HG03571 (cell line): ENCODE data around the gene MRPL4.

Source experiments
- ATAC-seq: cut with Tn5 transposase; IDR thresholded peaks from one replicate; pipeline ENCODE4 v1.9.1; 2021; ENCODE audit not compliant: unreplicated experiment

Gene MRPL4

DNA sequence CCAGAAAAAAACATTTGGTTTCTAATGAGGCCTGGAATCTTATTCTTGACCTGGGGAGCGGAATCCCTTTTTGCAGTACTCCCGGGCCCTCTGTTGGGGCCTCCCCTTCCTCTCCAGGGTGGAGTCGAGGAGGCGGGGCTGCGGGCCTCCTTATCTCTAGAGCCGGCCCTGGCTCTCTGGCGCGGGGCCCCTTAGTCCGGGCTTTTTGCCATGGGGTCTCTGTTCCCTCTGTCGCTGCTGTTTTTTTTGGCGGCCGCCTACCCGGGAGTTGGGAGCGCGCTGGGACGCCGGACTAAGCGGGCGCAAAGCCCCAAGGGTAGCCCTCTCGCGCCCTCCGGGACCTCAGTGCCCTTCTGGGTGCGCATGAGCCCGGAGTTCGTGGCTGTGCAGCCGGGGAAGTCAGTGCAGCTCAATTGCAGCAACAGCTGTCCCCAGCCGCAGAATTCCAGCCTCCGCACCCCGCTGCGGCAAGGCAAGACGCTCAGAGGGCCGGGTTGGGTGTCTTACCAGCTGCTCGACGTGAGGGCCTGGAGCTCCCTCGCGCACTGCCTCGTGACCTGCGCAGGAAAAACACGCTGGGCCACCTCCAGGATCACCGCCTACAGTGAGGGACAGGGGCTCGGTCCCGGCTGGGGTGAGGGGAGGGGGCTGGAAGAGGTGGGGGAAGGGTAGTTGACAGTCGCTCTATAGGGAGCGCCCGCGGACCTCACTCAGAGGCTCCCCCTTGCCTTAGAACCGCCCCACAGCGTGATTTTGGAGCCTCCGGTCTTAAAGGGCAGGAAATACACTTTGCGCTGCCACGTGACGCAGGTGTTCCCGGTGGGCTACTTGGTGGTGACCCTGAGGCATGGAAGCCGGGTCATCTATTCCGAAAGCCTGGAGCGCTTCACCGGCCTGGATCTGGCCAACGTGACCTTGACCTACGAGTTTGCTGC, 35.1 kb downstream of the MRPL4 start, which contains the start of gene ICAM4:
TSS of gene ICAM4 (plus strand) at position 153 of the 935 bp plus-strand sequence. CDS start at position 211, 58 bp downstream.
- ATAC-seq: no peak

DNA sequence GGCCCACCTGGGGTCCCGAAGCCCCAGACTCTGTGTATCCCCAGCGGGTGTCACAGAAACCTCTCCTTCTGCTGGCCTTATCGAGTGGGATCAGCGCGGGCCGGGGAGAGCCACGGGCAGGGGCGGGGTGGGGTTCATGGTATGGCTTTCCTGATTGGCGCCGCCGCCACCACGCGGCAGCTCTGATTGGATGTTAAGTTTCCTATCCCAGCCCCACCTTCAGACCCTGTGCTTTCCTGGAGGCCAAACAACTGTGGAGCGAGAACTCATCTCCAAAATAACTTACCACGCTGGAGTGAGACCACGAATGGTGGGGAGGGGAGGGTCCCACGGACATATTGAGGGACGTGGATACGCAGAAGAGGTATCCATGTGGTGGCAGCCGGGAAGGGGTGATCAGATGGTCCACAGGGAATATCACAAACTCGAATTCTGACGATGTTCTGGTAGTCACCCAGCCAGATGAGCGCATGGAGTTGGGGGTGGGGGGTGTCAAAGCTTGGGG, 36.7 kb downstream of the MRPL4 start:
- no peak for ATAC-seq

DNA sequence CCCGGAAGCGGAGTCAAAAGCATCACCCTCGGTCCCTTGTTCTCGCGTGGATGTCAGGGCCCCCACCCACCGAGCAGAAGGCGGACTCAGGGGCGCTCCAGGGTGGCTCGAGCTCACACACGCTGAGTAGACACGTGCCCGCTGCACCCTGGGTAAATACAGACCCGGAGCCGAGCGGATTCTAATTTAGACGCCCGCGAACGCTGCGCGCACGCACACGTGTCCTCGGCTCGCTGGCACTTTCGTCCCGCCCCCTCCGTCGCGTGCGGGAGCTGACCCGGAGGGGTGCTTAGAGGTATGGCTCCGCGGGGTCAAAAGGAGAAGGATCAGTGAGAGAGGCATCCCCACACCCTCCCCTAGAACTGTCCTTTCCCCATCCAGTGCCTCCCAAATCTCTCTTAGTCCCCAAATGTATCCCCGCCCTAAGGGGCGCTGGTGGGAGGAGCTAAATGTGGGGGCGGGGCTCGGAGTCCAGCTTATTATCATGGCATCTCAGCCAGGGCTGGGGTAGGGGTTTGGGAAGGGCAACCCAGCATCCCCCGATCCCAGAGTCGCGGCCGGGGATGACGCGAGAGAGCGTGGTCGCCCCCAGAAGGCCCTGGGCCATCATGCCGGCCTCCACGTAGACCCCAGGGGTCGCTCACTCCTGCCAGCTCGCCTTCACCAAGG, 37.3 kb downstream of the MRPL4 start:
- ATAC-seq: no peak

DNA sequence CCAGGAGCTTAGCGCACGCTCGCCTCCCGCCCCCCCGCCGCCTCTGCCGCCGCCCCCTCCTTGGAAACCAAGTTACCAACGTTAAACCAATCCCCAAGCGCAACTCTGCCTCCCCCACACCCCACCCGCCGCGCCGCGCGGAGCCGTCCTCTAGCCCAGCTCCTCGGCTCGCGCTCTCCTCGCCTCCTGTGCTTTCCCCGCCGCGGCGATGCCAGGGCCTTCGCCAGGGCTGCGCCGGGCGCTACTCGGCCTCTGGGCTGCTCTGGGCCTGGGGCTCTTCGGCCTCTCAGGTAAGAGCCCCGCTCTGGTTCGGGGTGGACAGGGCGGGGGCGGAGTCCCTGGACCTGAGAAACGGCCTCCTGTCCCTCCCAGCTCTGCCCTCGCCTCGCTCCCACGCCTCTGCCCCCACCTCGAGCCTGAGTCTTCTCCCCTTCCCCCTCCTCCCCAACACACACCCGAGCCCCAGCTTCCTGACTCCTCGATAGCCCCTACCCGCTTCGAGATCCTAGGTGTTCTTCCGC, 37.9 kb downstream of the MRPL4 start, which contains the start of gene ICAM5:
TSS of gene ICAM5 (plus strand) at position 117 of the 521 bp plus-strand sequence. CDS start at position 209, 92 bp downstream.
- ATAC-seq: no peak

DNA sequence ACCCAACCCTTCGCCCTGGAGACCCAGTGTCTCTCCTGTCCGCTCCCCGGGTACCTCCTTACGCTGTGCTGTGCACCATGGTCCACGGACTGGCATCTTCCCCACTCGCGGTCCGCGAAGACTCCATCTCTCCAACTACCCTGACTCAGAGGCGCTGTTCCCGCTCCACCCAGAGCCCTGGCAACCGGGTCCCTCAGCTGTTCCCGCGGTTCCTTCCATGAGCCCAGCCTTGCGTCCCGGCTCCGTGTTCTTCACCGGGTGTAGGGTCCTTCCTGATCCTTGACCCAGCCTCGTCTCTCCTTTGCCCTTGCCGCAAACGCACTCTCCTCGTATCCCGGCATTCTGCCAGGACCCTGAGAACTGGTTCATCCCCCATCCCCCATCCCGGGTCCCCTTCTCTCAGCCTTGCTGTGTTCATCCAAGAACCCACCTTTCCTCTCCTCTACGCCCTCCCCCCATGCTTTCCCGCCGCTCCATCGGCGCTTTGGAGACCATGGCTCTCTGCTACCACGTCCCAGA, 38.4 kb downstream of the MRPL4 start:
- ATAC-seq: no peak

DNA sequence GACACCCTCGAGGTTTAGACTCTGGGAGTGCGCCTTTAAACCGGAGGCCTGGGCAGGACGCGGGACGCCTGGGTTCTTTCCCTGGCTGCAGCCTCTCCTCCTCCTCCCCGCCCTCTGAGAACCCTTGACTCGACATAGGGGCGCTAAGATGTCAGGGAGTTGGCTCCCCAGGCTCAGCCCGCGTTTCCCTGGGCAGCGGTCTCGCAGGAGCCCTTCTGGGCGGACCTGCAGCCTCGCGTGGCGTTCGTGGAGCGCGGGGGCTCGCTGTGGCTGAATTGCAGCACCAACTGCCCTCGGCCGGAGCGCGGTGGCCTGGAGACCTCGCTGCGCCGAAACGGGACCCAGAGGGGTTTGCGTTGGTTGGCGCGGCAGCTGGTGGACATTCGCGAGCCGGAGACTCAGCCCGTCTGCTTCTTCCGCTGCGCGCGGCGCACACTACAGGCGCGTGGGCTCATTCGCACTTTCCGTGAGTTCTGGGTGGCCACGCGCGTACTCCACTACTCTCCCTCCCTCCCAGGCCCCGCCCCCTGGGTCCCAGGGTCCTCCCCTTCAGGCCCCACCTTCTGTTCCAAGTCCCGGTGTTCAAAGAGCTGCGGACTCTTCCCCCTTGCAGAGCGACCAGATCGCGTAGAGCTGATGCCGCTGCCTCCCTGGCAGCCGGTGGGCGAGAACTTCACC, 39.0 kb downstream of the MRPL4 start:
- no peak for ATAC-seq

DNA sequence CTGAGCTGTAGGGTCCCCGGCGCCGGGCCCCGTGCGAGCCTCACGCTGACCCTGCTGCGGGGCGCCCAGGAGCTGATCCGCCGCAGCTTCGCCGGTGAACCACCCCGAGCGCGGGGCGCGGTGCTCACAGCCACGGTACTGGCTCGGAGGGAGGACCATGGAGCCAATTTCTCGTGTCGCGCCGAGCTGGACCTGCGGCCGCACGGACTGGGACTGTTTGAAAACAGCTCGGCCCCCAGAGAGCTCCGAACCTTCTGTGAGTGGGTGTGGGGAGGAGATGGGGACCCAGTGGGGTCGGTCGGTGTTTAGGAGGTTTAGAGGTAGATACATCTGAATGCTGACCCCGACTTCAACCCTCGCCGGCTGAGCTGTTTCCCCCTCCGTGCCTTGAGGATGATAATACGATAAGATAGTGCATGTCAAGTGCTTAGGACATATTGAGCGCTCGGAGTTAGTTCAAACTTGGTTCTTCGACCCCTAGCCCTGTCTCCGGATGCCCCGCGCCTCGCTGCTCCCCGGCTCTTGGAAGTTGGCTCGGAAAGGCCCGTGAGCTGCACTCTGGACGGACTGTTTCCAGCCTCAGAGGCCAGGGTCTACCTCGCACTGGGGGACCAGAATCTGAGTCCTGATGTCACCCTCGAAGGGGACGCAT, 39.7 kb downstream of the MRPL4 start:
- ATAC-seq: no peak

DNA sequence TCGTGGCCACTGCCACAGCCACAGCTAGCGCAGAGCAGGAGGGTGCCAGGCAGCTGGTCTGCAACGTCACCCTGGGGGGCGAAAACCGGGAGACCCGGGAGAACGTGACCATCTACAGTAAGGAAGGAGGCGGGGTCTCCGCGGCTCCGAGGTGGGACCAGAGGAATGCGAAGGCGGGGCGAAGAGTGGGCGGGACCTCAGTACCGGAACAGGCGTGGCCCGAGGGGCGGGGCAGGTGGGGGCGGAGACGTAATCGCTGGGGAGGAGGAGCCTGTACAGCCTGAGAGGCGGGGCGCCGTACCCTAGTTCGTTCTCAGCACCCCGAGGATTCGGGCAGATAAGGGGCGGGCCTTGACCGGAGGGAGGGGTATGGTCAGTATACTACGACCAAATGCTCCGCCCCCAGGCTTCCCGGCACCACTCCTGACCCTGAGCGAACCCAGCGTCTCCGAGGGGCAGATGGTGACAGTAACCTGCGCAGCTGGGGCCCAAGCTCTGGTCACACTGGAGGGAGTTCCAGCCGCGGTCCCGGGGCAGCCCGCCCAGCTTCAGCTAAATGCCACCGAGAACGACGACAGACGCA, 40.3 kb downstream of the MRPL4 start:
- ATAC-seq: no peak

DNA sequence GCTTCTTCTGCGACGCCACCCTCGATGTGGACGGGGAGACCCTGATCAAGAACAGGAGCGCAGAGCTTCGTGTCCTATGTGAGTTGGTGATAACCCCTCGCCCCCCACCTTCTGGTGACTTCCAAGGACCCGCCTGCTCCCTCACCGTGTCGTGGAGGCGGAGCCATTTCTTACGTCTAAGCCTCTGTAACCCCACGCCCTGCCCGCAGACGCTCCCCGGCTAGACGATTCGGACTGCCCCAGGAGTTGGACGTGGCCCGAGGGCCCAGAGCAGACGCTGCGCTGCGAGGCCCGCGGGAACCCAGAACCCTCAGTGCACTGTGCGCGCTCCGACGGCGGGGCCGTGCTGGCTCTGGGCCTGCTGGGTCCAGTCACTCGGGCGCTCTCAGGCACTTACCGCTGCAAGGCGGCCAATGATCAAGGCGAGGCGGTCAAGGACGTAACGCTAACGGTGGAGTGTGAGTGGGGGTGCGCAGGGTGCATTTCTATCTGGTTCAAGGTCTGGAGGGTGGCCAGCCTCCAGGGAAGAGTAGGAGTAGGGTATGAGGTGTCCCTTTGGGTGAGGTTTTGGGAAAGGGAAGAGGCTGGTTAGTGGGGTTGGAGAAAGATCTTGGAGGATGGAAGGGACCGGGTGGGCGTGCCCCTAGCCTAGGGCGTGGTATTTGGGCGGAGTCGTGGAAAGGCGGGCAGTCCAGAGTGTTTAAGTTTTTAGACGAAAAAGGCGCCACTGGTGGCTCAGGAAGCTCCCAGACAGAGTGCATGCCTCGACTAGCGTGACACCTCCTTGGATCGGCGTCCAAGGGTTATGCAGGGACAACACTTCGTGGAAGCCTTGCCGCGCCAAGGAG, 41.0 kb downstream of the MRPL4 start:
- no peak for ATAC-seq

DNA sequence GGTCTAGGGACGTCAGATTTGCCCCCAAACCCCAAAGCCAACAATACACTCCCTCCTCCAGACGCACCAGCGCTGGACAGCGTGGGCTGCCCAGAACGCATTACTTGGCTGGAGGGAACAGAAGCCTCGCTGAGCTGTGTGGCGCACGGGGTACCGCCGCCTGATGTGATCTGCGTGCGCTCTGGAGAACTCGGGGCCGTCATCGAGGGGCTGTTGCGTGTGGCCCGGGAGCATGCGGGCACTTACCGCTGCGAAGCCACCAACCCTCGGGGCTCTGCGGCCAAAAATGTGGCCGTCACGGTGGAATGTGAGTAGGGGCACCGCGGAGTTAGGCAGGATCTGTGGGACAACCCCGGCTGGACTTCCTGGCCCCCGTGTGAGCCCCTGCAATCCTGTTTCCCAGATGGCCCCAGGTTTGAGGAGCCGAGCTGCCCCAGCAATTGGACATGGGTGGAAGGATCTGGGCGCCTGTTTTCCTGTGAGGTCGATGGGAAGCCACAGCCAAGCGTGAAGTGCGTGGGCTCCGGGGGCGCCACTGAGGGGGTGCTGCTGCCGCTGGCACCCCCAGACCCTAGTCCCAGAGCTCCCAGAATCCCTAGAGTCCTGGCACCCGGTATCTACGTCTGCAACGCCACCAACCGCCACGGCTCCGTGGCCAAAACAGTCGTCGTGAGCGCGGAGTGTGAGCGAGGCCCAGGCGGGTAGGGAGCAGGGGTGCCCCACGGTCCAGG, 41.8 kb downstream of the MRPL4 start:
- no peak for ATAC-seq

DNA sequence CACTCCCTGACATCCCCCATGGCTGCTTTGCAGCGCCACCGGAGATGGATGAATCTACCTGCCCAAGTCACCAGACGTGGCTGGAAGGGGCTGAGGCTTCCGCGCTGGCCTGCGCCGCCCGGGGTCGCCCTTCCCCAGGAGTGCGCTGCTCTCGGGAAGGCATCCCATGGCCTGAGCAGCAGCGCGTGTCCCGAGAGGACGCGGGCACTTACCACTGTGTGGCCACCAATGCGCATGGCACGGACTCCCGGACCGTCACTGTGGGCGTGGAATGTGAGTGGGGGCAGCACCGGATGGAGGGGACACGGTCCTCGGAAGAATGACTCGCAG, 42.3 kb downstream of the MRPL4 start:
- no peak for ATAC-seq

DNA sequence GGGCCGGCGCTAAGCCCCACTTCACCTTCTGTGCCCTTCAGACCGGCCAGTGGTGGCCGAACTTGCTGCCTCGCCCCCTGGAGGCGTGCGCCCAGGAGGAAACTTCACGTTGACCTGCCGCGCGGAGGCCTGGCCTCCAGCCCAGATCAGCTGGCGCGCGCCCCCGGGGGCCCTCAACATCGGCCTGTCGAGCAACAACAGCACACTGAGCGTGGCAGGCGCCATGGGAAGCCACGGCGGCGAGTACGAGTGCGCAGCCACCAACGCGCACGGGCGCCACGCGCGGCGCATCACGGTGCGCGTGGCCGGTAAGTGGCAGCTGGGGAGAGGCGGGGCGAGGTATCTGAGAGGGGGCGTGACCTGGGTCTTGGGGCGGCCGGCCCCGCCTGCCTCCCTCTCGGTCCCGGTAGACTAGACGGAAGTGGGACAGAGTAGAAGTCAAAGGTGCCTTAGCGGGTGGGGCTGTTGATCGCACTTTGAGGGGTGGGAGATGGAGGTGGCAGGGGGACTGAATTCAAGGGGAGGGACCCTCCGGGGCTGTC, 43.4 kb downstream of the MRPL4 start:
- no peak for ATAC-seq

DNA sequence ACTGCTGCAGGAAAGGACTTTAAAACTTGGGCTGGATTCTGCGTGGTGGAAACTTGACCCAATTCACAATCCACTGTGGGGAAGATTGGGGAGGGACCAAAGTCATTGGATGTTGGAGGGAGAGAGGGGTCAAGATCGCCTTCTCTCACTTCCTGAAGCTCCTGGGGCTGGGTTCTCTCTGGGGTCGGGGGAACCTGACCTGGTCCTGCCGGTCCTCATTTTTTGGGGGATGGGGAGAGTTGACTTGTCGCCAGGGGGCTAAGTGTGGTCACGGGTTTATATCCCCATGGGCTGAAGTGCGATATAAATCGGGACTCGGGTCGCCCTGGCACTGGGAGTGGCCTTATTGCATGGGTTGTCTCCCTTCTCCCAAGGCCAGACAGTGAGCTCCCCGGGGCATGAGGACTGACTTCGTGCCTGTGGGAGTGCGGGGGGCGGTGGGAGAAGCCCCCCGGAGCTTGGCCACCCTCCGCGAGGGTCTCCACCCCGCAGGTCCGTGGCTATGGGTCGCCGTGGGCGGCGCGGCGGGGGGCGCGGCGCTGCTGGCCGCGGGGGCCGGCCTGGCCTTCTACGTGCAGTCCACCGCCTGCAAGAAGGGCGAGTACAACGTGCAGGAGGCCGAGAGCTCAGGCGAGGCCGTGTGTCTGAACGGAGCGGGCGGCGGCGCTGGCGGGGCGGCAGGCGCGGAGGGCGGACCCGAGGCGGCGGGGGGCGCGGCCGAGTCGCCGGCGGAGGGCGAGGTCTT, 44.0 kb downstream of the MRPL4 start:
- no peak for ATAC-seq

DNA sequence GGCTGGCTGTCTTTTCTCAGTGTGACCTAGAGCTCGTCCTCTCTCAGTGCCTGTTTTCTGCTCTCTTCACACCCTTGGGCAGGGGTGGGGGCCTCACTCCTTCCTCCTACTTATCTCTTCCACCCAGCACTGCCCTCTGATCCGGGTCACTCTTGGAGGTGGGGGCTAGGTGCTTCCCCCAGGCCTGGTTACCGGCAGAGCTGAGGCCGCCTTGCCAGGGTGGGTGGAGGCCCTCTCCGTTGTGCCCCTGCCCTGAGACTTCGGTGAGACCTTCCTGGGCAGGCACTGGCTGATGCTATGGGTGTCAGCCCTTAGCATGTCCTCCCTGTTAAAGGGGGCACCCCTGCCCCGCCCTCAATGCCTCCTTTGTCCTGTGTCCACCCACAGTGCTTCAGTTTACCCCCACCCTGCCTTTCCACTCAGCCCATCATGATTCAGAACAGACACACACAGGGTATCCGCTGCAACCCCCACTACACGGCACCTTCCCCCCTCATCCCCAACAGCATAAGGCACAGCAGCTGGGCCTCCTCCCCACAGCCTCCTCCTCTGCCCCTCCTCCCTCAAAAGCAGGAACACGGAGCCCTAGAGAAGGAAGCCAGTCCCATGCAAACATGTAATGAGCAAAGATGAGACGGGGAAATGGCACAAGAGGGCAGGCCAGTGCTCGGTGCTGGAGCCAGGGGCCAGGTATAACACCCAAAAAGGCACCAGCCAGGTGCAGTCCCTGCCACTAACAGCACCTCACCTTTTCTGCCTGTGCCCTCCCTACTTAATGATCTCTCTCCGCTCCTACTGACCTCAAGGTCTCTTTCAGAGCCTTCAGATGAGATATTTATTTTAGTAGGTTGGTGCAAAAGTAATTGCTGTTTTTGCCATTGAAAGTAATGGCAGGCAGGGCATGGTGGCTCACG, 47.8 kb downstream of the MRPL4 start:
- no peak for ATAC-seq

DNA sequence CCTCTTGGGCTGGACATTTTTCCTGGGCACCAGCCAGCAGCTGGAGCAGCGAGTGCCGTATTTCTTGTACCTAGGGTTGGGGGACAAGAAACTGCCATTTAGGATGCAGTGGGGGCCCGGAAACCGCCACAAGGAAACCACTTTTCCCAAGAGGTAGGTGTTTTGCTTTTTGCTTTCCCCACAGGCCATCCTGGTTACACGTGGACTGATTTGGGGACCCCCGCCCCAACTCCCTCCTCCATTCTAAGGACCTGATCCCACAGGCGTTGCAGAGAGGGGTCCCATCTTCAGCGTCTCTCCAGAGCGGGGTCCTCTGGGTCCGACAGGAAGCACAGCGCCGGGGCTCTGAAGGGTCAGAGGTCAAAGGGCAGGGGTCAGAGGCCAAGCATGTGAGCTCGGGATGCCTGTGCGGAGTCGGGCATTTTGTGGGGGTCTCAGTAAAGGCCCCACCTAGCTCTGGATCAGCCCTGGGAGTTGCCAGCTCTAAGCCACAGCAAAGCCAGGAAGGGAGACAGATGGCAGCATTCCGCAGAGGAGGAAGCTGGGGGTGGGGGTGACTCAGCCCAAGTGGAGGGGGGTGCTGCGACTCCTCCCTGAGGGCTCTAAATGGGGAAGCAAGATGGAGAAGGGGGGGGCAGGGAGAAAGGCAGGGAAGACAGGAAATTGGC, 53.3 kb downstream of the MRPL4 start:
- ATAC-seq: no peak

DNA sequence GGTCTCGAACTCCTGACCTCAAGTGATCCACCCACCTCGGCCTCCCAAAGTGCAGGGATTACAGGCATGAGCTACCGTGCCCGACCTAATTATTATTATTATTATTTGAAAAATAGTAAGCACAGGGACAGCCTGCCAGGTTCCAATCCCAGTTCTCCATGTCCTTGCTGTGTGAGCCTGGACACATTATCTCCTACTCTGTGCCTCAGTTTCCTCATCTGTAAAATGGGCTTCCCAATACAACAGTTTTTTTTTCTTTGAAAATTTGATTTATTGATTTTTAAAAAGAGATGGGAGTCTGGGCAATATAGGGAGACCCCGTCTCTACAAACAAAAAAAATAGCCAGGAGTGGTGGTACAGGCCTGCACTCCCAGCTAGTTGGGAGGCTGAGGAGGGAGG, 54.3 kb downstream of the MRPL4 start:
- ATAC-seq: no peak
